OCI-LY7 (cell line): ENCODE measurements around the gene AK4.

Source experiments
- CTCF ChIP-seq: fragments of 200-600 bp; sonication (generic); conservative IDR thresholded peaks from 2 replicates; pipeline ENCODE4 v1.5.1; 2014; ENCODE audit warnings: mild to moderate bottlenecking, antibody characterized with exemption, low read length, moderate library complexity, mixed read lengths
- EZH2phosphoT487 ChIP-seq: fragments of 200-600 bp; sonication (generic); IDR thresholded peaks from 2 replicates; pipeline ENCODE4 v1.6.1; 2018; ENCODE audit warnings: low read depth, borderline replicate concordance, mild to moderate bottlenecking, mixed run types, antibody characterized with exemption, low read length, moderate library complexity, mixed read lengths

- no peak for TF ChIP-seq CTCF
- no peak for TF ChIP-seq EZH2phosphoT487
These were observed 128.4 kb downstream of the AK4 start for GRCh38 chr1:65276197-65276939.
